Activated T-cell treated with anti-CD3 and anti-CD28 coated beads, Interleukin-2, amount 50 U/mL, for 4 hours (primary cell): Measurements from ENCODE around the gene HIGD1A. TPM values are rescaled to one million over a fixed set of nuclear protein-coding genes. Genes with fewer than 3 reads are reported as not detected.
"Not testable (repeated sequence)": the region's sequence is repeated elsewhere in the genome, so short reads cannot be mapped to it uniquely, and the experiment has no call there.

Experiments
- ATAC-seq, 2 donors: fragments of 200-7000 bp; cut with Tn5 transposase; one replicate each; pipeline ENCODE4 v1.10.0; 2021
- DNase-seq: peaks from one replicate; pipeline ENCODE4 v3.0.0-alpha.2; 2020
- H3K27me3 Mint-ChIP-seq: one replicate; pipeline ENCODE4 v1.8.0; 2021; ENCODE audit warnings: low read depth, mixed read lengths
- H3K36me3 Mint-ChIP-seq: one replicate; pipeline ENCODE4 v1.8.0; 2022; ENCODE audit warnings: mixed read lengths; ENCODE audit not compliant: insufficient read depth
- H3K4me1 Mint-ChIP-seq: one replicate; pipeline ENCODE4 v1.8.0; 2021; ENCODE audit warnings: low read depth, mixed read lengths
- H3K4me3 Mint-ChIP-seq: one replicate; pipeline ENCODE4 v1.8.0; 2021; ENCODE audit warnings: mild to moderate bottlenecking, moderate library complexity, mixed read lengths
- H3K9me3 Mint-ChIP-seq: one replicate; pipeline ENCODE4 v1.8.0; 2021; ENCODE audit warnings: mixed read lengths
- total RNA-seq, 3 donors: library from RNA; stranded (reverse); gene quantifications; one replicate each; pipeline ENCODE4 v1.2.1, GENCODE V29; 2021

HIGD1A gene
- total RNA-seq, 3 donors from 2014 or later = 75.5 to 88.7 (median 83.0) TPM

DNA sequence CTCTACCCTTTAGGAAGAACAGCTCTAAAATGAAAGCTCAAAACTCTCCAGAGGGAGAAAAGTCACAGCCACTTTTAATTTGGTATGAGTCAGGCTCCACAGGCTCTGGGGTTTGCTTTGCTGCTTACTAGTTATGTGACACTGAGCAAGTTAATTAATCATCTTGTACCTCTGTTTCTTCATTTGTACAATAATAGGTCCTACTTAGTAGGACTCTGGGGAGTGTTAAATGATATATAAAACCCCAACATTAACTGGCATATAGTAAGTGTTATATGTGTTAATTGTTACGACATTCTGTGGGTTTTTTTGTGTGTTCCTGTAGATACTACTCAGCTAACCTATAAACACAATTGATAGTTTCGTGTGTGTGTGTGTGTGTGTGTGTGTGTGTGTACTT lies 11.5 kb upstream of the HIGD1A start:
- no peaks in the 10 kb centered on the region for H3K36me3 Mint-ChIP-seq
- H3K4me1 Mint-ChIP-seq = no peaks in the 10 kb centered on the region
- DNase-seq (no peak), ATAC-seq (no peak)
- no peak overlapping the region for H3K4me3 Mint-ChIP-seq
- no peaks in the 10 kb centered on the region for H3K9me3 Mint-ChIP-seq
- no peaks in the 10 kb centered on the region for H3K27me3 Mint-ChIP-seq

DNA sequence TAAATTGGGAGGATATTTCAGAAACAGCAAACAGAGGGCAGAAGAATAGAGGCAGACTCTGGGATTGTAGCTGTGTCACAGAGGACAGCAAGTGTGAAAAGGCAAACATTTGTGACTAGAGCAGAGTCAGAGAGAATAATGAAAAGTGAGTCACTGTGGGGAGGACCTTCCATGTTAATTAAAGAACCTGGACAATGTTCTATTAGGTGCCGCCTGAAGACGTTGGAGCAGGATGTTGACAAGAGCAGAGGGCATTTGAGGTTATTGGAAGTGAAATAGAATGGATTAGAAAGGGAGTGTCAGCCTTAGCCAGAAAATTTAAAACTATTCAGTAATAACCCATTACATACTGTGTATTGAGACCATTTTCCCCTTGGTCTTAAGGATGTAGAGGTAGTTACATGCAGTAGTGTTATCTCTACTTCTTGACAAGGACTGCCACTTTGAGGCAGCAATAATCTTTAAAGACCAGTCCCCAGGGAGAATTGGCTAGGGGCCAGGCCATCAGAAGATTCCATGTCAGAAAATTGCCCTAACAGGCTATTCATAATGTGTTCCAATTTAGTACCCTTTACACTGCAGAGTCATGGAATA lies 10.7 kb upstream of the HIGD1A start:
- H3K36me3 Mint-ChIP-seq = no peaks in the 10 kb centered on the region
- H3K4me3 Mint-ChIP-seq = no peak overlapping the region
- no peaks in the 10 kb centered on the region for H3K4me1 Mint-ChIP-seq
- H3K27me3 Mint-ChIP-seq = no peaks in the 10 kb centered on the region
- no peaks in the 10 kb centered on the region for H3K9me3 Mint-ChIP-seq
- DNase-seq (no peak), ATAC-seq (no peak)

- Mint-ChIP-seq H3K27me3 (no peaks in the 10 kb centered on the region), H3K9me3 (no peaks in the 10 kb centered on the region), H3K36me3 (no peaks in the 10 kb centered on the region), H3K4me1 (no peaks in the 10 kb centered on the region), H3K4me3 (no peak overlapping the region)
- ATAC-seq = no peak
- DNase-seq = no peak
These were observed 10.0 kb upstream of the HIGD1A start for GRCh38 chr3:42814246-42814645.

GRCh38 chr3:42811118-42811883 lies 7.0 kb upstream of the HIGD1A start:
- H3K4me3 Mint-ChIP-seq, DNase-seq, H3K4me1 Mint-ChIP-seq, H3K9me3 Mint-ChIP-seq, ATAC-seq, H3K27me3 Mint-ChIP-seq, H3K36me3 Mint-ChIP-seq: not testable (repeated sequence)

GRCh38 chr3:42810706-42811105 lies 6.4 kb upstream of the HIGD1A start:
- H3K36me3 Mint-ChIP-seq, H3K4me3 Mint-ChIP-seq, H3K9me3 Mint-ChIP-seq: not testable (repeated sequence)

DNA sequence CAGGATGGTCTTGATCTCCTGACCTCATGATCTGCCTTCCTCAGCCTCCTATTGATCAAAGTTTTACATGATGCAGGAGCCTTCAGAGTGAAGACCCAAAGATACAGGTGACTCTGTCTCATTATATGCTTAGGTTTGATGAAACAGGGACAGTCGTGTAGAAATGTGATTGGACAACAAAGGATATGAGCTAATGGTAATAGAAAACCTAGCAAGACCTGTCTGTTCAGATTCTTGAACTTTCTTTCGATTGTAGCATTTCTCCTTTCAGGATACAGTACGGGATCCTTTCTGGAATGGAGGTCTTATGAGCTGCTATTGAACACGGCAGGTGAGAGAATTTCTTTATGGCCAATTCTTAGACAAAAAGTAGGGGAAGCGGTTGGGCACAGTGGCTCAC lies 4.9 kb upstream of the HIGD1A start, which contains the start of gene ACKR2:
ACKR2 (plus strand) TSS at position 244 of the 400 bp plus-strand sequence. CDS start 55,058 bp downstream, outside the sequence.
- H3K9me3 Mint-ChIP-seq = no peaks in the 10 kb centered on the region
- H3K27me3 Mint-ChIP-seq = peaks cover 11% of the 10 kb centered on the region
- no peak for ATAC-seq
- H3K36me3 Mint-ChIP-seq = no peaks in the 10 kb centered on the region
- H3K4me3 Mint-ChIP-seq = no peak within 1 kb of the TSS
- peaks cover 5% of the 10 kb centered on the region for H3K4me1 Mint-ChIP-seq
- no peak for DNase-seq

More at GRCh38 chr3:42810706-42811105, 6.4 kb upstream of the HIGD1A start:
- not testable (repeated sequence) for H3K27me3 Mint-ChIP-seq, H3K4me1 Mint-ChIP-seq, ATAC-seq, DNase-seq

DNA sequence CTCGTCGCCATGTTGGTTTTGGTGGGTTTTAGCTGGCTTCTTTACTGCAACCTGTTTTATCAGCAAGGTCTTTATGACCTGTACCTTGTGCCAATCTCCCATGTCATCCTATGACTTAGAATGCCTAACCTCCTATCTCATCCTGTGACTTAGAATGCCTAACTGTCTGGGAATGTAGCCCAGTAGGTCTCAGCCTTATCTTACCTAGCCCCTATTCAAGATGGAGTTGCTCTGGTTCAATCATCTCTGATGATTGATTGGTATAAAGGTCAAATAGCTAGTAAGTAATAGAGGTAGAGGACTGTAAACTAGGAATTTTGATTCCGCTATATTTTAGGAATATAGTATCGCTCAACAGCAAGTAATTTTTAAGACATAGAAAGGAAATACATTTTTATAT lies 3.6 kb upstream of the HIGD1A start:
- Mint-ChIP-seq H3K4me3 (no peak overlapping the region), H3K4me1 (peaks cover 16% of the 10 kb centered on the region), H3K9me3 (no peaks in the 10 kb centered on the region), H3K27me3 (peaks cover 11% of the 10 kb centered on the region), H3K36me3 (no peaks in the 10 kb centered on the region)
- ATAC-seq (no peak), DNase-seq (no peak)

- Mint-ChIP-seq H3K36me3 (no peaks in the 10 kb centered on the region), H3K4me3 (peak overlapping the region; percentile 99), H3K27me3 (peaks cover 11% of the 10 kb centered on the region), H3K9me3 (no peaks in the 10 kb centered on the region), H3K4me1 (peaks cover 38% of the 10 kb centered on the region)
- DNase-seq = no peak
- no peak for ATAC-seq
These were observed 991 bp upstream of the HIGD1A start for GRCh38 chr3:42805141-42805821.

DNA sequence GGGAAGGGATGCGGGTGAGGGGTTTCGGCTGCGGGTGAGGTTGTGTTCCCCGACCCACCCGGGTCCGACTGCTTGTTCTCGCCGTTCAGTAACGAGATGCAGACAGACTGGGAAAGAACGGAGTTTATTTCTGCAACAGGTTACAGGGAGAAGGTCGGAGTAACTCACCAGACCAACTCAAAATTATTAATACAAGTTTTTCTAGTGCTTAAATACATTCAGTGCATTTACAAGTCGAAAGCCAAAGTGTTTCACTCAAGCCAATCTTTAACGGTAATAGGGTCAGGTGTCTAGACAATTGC lies 492 bp upstream of the HIGD1A start:
- DNase-seq = no peak
- Mint-ChIP-seq H3K27me3 (peaks cover 11% of the 10 kb centered on the region), H3K9me3 (no peaks in the 10 kb centered on the region), H3K4me3 (peak overlapping the region; percentile 99), H3K36me3 (no peaks in the 10 kb centered on the region), H3K4me1 (peaks cover 42% of the 10 kb centered on the region)
- peak in 1 of 2 donors; percentile 4 for ATAC-seq

- peaks cover 11% of the 10 kb centered on the region for H3K27me3 Mint-ChIP-seq
- DNase-seq (peak; percentile 6), ATAC-seq (peak; percentile 29 to 31)
- no peaks in the 10 kb centered on the region for H3K9me3 Mint-ChIP-seq
- peaks cover 47% of the 10 kb centered on the region for H3K4me1 Mint-ChIP-seq
- peaks cover 3% of the 10 kb centered on the region for H3K36me3 Mint-ChIP-seq
- peak overlapping the region; percentile 99 for H3K4me3 Mint-ChIP-seq
These were observed 730 bp downstream of the HIGD1A start for GRCh38 chr3:42803414-42804105.

GRCh38 chr3:42802876-42803413 lies 1.3 kb downstream of the HIGD1A start:
- peaks cover 47% of the 10 kb centered on the region for H3K4me1 Mint-ChIP-seq

DNA sequence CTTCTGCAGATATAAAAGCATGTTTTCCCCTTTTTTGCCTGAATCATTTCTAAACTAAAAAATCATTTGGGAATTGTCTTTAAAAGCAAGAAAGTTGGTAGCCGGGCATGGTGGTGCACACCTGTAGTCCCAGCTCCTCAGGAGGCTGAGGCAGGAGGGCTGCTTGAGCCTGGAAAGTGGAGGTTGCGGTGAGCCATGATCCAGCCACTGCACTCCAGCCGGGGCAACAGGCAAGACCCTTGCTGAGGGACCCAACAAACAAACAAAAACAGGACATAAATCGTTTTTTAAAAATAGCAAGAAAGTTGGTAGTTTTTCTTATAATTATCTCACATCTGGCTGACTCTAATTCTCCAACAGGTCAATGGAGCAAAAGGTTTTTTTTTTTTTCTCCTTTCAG lies 2.5 kb downstream of the HIGD1A start:
- Mint-ChIP-seq H3K27me3 (peaks cover 7% of the 10 kb centered on the region), H3K4me3 (no peak overlapping the region), H3K4me1 (peaks cover 47% of the 10 kb centered on the region), H3K9me3 (no peaks in the 10 kb centered on the region), H3K36me3 (peaks cover 3% of the 10 kb centered on the region)
- DNase-seq (no peak), ATAC-seq (no peak)

More at GRCh38 chr3:42802876-42803413, 1.3 kb downstream of the HIGD1A start:
- no peak for DNase-seq
- Mint-ChIP-seq H3K27me3 (peaks cover 10% of the 10 kb centered on the region), H3K4me3 (peak overlapping the region; percentile 99), H3K36me3 (peaks cover 3% of the 10 kb centered on the region), H3K9me3 (no peaks in the 10 kb centered on the region)
- ATAC-seq = no peak

- peaks cover 5% of the 10 kb centered on the region for H3K27me3 Mint-ChIP-seq
- H3K9me3 Mint-ChIP-seq = no peaks in the 10 kb centered on the region
- H3K4me1 Mint-ChIP-seq = peaks cover 50% of the 10 kb centered on the region
- no peak for DNase-seq
- no peak overlapping the region for H3K4me3 Mint-ChIP-seq
- peaks cover 6% of the 10 kb centered on the region for H3K36me3 Mint-ChIP-seq
- no peak for ATAC-seq
These were observed 3.2 kb downstream of the HIGD1A start for GRCh38 chr3:42801048-42801620.

DNA sequence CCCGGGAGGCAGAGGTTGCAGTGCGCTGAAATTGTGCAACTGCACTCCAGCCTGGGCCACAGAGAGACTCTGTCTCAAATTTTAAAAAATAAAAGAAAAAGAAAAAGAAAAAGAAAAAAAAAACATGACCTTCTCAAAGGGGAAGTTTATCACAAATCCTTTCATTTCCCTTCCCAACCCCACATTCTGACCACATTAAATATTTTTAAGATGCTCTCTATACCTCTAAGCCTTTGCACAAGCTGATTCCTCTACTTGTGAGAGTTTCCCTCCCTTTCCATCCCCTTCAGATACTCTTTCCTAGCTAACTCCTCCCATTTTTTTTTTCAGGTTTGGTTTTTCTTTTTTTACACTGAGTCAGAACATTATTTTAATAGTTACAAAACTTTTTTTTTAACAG lies 4.0 kb downstream of the HIGD1A start:
- no peak overlapping the region for H3K4me3 Mint-ChIP-seq
- DNase-seq = no peak
- H3K4me1 Mint-ChIP-seq = peaks cover 54% of the 10 kb centered on the region
- no peaks in the 10 kb centered on the region for H3K9me3 Mint-ChIP-seq
- no peak for ATAC-seq
- peaks cover under 1% of the 10 kb centered on the region for H3K27me3 Mint-ChIP-seq
- H3K36me3 Mint-ChIP-seq = peaks cover 6% of the 10 kb centered on the region
